Measurements from ENCODE around the gene SMYD3.
A peak's percentile ranks its signal among the peaks of the same experiment; 100 is the strongest.
"Not testable (repeated sequence)": the region's sequence is repeated elsewhere in the genome, so short reads cannot be mapped to it uniquely, and the experiment has no call there.

SMYD3 gene

GRCh38 chr1:246063013-246063616 lies 444.0 kb downstream of the SMYD3 start:
- DNase-seq = no peak

DNA sequence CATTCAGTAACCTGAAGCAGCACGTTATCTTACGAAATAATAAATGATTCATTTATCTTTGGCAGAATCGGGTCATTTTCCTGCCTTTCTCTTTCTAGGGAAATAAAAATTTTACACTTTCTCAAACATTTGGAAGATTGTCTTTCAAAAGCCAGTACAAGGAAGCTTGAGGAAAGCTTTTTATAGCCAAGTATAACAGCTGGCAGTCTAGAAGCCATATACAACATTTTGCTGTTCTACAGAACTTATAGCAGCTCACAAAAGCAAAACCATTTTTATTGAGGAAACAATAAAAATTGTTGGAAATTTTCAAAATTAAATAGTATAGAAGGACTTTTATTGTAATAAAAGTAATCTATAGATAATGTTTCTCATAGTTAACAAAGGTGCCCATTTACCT lies 448.6 kb downstream of the SMYD3 start:
- no peak for DNase-seq

DNA sequence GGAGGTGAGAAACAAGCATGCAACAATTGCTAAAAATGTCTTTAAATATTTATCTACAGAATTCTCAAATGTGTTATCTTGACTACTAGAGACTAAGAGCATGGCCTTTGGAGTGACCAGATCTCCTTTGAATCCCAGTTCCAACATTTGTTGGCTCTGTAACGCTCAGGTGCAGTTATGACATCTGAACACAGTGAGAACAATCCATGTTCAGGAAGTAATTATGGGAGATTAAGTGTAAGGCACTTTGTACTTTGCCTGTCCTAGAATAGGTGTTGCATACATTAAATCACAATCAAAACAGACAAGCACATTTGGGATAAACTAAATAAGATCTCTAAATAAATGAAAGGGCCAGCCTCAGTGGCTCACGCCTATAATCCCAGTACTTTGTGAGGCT lies 454.5 kb downstream of the SMYD3 start:
- no peak for DNase-seq

GRCh38 chr1:246051909-246052518 lies 455.1 kb downstream of the SMYD3 start:
- no peak for DNase-seq

DNA sequence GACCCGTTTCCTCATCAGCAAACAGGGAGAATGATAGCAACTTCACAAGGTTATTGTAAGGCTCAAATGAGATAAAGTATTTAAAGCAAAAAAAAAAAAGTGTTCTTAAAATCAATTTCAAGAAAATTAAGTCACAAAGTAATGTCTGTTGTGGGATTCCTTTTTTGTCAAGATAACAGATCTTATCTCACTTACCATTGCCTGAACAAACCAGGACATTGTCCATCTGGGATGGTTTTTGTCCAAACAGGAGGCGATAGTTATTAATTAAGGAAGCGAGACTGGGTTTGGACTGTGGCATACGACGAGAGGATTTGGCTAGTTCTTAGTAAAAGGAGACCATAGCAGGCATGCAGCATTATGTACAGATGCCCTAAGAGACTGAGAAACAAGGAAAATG lies 458.4 kb downstream of the SMYD3 start:
- DNase-seq = no peak

GRCh38 chr1:246043556-246043955 lies 463.5 kb downstream of the SMYD3 start:
- no peak for DNase-seq

DNA sequence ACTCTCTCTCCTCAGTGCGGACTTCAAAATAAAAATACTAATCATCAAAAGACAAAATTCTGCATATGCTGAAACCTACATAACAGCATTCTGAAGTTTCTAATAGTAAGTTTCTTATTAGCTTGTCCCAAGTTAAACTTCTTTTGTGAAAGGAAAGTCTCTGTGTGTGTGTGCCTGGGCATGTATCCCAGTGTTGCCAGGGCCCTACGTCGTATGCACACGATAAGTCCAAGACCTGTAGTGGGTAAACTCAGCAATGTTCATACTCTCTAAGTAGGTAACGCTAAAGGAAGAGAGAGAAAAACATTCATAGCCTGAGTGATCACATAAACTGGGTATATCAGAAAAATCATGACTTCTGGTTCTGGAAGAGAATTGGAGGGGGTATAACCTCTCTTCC lies 465.7 kb downstream of the SMYD3 start:
- DNase-seq = no peak

- DNase-seq = no peak
Measured at GRCh38 chr1:246040200-246040890, 466.7 kb downstream of the SMYD3 start.

DNA sequence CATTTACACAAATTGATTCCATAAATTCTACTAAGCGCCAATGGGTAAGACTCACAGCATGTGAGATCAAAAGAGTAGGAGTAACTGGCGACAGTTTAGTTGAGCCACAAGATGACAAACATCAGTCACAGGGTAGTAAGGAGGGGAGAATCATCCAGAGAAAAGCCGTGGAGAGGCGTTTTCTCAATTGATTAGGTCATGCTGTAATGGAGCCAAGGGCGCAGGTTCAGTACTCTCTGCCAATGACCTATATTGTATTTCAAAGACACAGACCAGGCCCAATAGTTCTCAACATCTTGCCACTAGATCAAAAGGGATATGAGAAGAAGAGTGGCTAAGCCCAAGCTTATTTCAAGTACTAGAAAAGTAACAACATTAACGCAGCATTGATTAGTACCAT lies 467.5 kb downstream of the SMYD3 start:
- DNase-seq = no peak

DNA sequence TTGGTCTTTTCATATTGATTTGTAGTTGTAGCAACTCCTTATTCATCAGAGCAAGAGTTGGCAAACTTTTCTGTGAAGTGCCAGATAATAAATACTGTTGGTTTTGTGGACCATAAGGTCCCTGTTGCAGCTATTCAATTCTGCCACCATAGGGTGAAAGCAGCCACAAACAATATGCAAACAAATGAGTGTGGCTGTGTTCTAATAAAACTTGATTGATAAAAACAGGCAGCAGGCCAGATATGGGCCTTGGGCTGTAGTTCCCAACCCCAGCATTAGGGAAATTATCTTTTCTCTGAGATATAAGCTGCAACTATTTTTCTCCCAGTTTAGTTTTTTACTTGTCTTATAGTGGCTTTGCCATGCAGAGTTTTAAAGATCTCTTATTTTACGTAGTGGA lies 469.2 kb downstream of the SMYD3 start:
- no peak for DNase-seq

GRCh38 chr1:246036175-246036574 lies 470.9 kb downstream of the SMYD3 start:
- DNase-seq = no peak

- no peak for DNase-seq
Measured at GRCh38 chr1:246035060-246035541, 472.0 kb downstream of the SMYD3 start.

DNA sequence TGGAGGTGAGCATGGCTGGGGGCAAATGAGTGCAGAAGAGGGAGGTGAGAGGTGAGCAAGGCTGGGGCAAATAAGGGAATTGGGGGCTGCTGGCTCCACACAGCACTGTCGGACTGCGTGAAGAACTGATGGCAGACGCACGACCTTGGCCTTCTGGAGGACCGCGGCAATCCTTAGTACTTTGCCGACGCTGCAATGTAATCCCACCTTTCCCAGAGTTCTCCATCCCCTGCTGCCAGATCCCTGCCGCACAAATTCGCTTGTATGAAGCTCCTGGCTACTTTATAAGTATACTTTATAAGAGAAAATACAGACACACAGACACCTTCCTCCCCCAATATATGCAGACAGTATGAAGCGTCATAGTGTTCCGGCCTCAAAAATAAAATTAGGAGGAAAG lies 472.4 kb downstream of the SMYD3 start:
- no peak for DNase-seq

- DNase-seq = no peak
Measured at GRCh38 chr1:246032984-246033383, 474.1 kb downstream of the SMYD3 start.

- DNase-seq = no peak
Measured at GRCh38 chr1:246032031-246032551, 475.0 kb downstream of the SMYD3 start.

- no peak for DNase-seq
Measured at GRCh38 chr1:246029616-246030015, 477.5 kb downstream of the SMYD3 start.

DNA sequence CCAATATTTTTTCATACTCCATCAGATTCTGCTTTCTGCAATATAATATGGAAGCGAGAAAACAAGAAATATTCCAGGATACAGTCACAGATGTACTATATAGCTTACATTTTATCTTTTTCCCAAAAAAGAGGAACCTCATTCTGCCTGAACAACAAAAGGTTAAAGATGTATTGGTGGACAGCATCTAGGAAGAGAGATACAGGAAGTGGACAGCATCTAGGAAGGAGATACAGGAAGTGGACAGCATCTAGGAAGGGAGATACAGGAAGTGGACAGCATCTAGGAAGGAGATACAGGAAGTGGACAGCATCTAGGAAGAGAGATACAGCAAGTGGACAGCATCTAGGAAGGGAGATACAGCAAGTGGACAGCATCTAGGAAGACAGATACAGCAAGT lies 483.0 kb downstream of the SMYD3 start:
- not testable (repeated sequence) for DNase-seq

DNA sequence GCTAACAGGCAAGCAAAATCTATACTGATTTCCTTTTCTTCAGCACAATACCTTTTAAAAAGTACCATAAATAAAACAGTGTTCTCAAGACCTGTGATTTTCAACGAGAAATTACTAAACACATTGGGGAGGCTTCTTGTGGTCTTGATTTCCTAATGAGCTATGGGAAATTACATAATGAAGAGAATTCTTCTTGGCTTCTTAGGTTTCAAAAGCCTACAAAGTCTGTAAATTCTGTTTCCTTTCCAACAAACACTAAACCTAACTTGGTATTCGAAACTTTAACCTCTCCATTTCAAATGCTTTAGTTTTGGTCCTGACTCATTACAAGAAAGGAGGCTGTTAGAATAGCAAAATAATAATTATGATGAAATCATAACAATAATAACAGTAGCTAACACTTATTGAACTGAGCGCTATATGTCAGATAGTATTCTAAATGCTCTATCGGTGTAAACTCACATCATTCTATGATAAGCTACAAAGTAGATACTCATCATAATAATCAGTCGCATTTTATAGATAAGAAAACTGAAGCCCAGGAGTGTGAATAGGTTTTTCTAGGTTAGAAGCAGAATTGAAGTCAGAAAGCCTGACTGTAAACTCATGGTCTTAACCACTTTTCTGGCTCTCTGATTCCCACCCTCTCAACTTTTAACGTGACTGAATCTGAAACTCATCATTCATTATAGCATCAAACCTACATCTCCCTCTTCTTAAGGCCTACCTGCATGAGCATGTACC lies 486.7 kb downstream of the SMYD3 start:
- DNase-seq = no peak

DNA sequence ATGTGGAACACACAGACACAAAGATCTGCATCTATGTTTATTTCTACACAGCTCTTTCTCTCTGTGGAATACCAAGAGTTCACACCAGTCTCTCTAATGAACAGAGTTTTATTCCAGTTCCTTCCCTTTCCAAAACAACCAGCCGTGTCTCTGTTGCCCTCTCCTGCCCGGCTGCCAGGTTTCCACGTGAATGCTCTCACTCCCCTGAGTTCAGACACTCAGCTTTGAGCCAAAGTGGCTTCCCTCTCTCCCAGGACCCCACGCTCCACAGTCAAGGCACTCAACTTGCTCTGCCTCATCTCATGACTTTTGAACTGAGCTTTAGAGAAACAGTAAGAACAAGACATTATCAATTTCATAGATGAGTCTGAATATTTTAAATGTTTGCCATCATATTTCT lies 488.9 kb downstream of the SMYD3 start:
- DNase-seq = no peak

- peak in 1 of 2 donors; percentile 61 for DNase-seq
Measured at GRCh38 chr1:246012341-246012740, 494.7 kb downstream of the SMYD3 start.

DNA sequence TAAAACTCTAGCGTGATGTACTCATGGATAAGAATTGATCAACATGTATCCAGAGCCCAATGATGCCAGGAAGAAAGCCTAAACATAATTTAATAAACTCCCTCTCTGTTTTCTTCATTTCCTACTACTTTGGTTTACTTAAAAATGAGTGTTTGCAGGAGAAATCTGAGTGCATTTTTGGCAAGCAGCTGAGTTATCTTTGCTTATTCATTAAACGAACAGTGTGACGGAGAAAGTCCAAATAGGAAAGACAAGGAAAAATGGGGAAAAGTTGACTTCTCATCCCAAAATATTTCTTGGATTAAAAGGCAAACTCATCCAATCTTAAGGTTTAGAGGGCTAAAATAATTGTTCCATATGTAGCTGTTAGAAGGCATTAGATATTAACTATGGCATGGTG lies 496.7 kb downstream of the SMYD3 start:
- DNase-seq = no peak

DNA sequence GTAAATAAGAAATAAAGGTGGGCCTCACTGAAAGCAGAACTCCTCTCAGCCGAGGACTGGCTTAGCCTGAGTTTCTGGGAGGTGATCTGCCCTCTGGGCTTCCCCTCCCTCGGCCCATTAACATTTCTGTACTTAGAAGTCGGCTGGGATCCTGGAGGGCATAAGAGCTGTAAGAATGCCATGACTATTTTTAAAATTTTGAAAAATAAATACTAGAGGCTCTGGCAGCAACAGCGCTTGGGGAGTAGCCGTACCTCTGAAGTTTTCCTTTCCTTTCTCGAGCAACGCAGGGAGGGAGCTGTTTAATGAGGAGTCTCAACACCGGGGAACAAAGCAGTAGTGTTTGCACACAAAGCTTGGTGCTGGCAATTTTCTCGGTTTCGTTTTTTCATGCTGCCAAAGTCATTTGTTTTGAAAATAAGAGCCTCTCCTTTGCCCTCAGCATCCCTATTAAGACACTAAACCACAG lies 498.7 kb downstream of the SMYD3 start:
- DNase-seq = no peak

- no peak for DNase-seq
Measured at GRCh38 chr1:246005067-246005466, 502.0 kb downstream of the SMYD3 start.
